ENCODE data around the gene WSCD1.

DNA sequence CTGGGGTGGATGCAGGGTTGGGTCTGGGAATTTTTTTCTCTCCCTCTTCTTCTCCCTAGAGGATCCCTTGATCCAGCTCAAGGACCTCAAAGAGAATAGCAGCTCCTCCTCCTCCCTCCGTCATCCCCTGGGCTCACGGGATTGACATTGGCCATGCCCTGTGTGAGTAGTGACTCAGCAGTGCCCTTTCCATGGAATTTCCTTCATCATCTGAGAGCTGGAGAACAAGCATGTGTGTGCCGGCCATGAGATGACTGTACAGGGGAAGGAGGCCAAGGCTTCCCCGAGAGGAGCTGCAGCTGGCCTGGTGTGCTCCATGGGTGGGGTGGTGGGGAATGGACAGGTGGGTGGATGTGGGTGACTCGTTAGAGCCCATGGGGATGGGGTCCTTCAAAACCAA, 8.9 kb upstream of the WSCD1 start:
- TF ChIP-seq EZH2phosphoT487 (IDR thresholded peaks at IDR 0.05; ENCODE audit: borderline replicate concordance, low read depth, low read length) = no peak
- TF ChIP-seq CTCF (conservative IDR thresholded peaks at IDR 0.05; ENCODE audit: low read length) = no peak

Data from OCI-LY7 (cell line).